HCT116 (cell line): ENCODE results near the gene SERPINA3.

Experiments used
- CEBPB ChIP-seq: IDR thresholded peaks from 2 replicates; pipeline ENCODE4 v1.6.1; 2012; ENCODE audit warnings: low read depth
- CTCF ChIP-seq, 3 experiments: fragments of 200-600 bp in 1 of 3; sonication (generic) in 1 of 3; IDR thresholded peaks in 2 of 3; conservative IDR thresholded peaks in 1 of 3; 2 replicates each; pipeline ENCODE4 v1.5.1; 2012 to 2017; ENCODE audit warnings: low read depth in 2 of 3, low read length in 2 of 3, antibody characterized with exemption in 1 of 3, borderline replicate concordance in 1 of 3, control low read depth in 1 of 3, mild to moderate bottlenecking in 1 of 3, mixed read lengths in 1 of 3, mixed run types in 1 of 3, moderate library complexity in 1 of 3; ENCODE audit not compliant: insufficient read depth in 1 of 3
- FOSL1 ChIP-seq: IDR thresholded peaks from 2 replicates; pipeline ENCODE4 v1.6.1; 2012; ENCODE audit warnings: low read depth
- MAX ChIP-seq: IDR thresholded peaks from 2 replicates; pipeline ENCODE4 v1.6.1; 2012
- POLR2A ChIP-seq: IDR thresholded peaks from 2 replicates; pipeline ENCODE4 v1.7.0; 2011; ENCODE audit warnings: borderline replicate concordance; ENCODE audit not compliant: insufficient read depth, insufficient read length; ENCODE audit errors: extremely low read depth
- POLR2AphosphoS5 ChIP-seq: IDR thresholded peaks from 2 replicates; pipeline ENCODE4 v1.6.1; 2011; ENCODE audit warnings: mild to moderate bottlenecking, low read depth, low read length, moderate library complexity
- RAD21 ChIP-seq: IDR thresholded peaks from 2 replicates; pipeline ENCODE4 v1.6.1; 2012; ENCODE audit warnings: low read depth, mild to moderate bottlenecking
- SP1 ChIP-seq: IDR thresholded peaks from 2 replicates; pipeline ENCODE4 v1.6.1; 2012; ENCODE audit warnings: low read depth
- TCF7L2 ChIP-seq: IDR thresholded peaks from 2 replicates; pipeline ENCODE4 v1.7.0; 2011; ENCODE audit warnings: borderline replicate concordance, inconsistent platforms; ENCODE audit not compliant: insufficient read depth, insufficient read length; ENCODE audit errors: extremely low read depth
- YY1 ChIP-seq: IDR thresholded peaks from 2 replicates; pipeline ENCODE4 v1.6.1; 2011; ENCODE audit warnings: low read length, low read depth, moderate library complexity, mild to moderate bottlenecking; ENCODE audit not compliant: insufficient replicate concordance; ENCODE audit errors: extremely low read depth
- ZBTB33 ChIP-seq: IDR thresholded peaks from 2 replicates; pipeline ENCODE4 v1.6.1; 2011; ENCODE audit warnings: mild to moderate bottlenecking, low read length, moderate library complexity; ENCODE audit not compliant: insufficient replicate concordance; ENCODE audit errors: extremely low read depth
- ZFX ChIP-seq: fragments of 450-650 bp; IDR thresholded peaks from 2 replicates; pipeline ENCODE4 v1.6.1; 2017
- ZNF274 ChIP-seq: fragments of 200-500 bp; sonication (Bioruptor generic); IDR thresholded peaks from 2 replicates; pipeline ENCODE4 v1.6.1; 2014; ENCODE audit warnings: mild to moderate bottlenecking, low read depth, low read length, inconsistent platforms

DNA sequence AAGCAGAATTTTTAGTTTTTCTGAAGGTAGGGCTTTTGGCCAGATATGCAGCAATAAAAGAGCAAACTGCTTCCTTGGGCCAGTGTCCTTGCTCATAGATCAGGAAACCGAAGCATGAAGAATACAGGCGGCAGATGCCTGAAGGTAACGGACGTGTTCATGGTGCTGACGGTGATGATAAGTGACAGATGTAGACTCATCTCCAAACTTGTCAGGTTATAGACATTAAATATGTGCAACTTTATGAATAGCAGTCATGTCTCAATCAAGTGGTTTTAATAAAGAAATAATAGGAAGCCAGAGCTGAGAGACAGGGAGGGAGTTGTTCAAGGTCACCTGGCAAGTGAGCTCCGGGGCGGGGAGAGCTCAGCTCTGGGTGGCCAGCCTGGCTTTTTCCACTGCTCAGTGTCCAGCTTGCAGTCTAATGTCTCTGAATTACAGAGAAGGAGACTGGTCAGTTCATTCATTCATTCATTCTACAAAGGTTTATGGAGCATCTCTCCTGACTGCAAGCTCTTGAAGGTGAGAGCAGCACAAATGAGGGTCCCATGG, 29.9 kb upstream of the SERPINA3 start:
- TF ChIP-seq CTCF (IDR thresholded peaks at IDR 0.05 in 2 of 3, conservative IDR thresholded peaks at IDR 0.05 in 1 of 3; ENCODE audit: borderline replicate concordance in 1 of 3, insufficient read depth in 1 of 3, low read depth in 2 of 3, low read length in 2 of 3): no peak
- TF ChIP-seq POLR2AphosphoS5: no peak
- TF ChIP-seq YY1: no peak
- no peak for TF ChIP-seq RAD21
- TF ChIP-seq ZFX: no peak
- no peak for TF ChIP-seq SP1
- TF ChIP-seq POLR2A: no peak
- TF ChIP-seq CEBPB: no peak
- no peak for TF ChIP-seq ZBTB33
- TF ChIP-seq MAX: no peak
- no peak for TF ChIP-seq TCF7L2
- TF ChIP-seq ZNF274: no peak
- no peak for TF ChIP-seq FOSL1
